ENCODE results near the gene ASB6.
A peak's percentile ranks its signal among the peaks of the same experiment; 100 is the strongest.
"Not testable (repeated sequence)": the region's sequence is repeated elsewhere in the genome, so short reads cannot be mapped to it uniquely, and the experiment has no call there.

Gene ASB6

DNA sequence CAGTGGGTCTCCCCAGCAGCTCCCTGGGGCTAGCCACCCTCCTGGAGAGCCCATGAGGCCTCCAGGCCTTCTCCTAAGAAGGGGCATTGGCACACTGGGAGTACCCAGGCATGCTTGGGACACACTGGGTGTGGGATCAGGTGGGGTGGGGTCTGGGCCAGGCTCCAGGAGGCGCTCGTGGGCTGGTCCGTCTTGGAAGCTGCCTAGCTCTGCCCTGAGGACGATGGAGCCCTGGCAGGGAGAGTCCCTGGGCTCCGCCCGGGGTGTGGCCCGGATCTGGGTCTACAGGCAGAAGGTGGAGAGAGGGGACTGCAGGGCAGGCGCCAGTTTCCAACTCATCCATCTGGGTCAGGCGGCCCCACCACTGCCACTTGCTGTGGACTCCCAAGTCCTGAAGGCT lies 25.9 kb upstream of the ASB6 start:
- H3K4me3 ChIP-seq (ENCODE audit: low read length in 2 of 2) = no peak overlapping the region
- no peak overlapping the region for H3K27ac ChIP-seq (ENCODE audit: low read depth in 2 of 2, low read length in 2 of 2)
- H3K27me3 ChIP-seq (ENCODE audit: control insufficient read depth in 2 of 2, insufficient read depth in 2 of 2, low read length in 2 of 2) = peaks cover 9 to 19% of the 10 kb centered on the region in 2 donors

DNA sequence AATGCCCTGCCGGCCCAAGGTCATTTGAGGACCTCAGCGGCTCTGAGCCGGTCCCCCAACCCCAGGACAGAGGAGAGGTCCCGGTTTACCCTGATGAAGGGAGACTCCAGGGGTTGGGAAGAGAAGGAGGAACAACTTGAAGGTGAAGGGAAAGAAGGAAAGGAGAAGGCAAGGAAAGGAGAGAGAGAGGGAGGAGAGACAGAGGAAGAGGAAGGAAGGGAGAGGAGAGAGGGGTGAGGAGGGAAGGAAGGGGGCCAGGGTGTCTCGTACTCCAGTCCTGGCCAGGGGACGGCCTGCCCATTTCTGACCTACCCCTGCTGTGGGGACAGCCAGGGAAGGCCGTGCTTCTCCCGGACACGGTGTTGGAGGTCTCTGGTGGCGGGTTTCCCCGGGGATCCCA lies 25.4 kb upstream of the ASB6 start:
- Histone ChIP-seq H3K36me3 (ENCODE audit: control insufficient read depth in 2 of 2, insufficient read depth in 2 of 2, low read length in 2 of 2) (no peaks in the 10 kb centered on the region), H3K27ac (ENCODE audit: low read depth in 2 of 2, low read length in 2 of 2) (no peak overlapping the region), H3K4me1 (ENCODE audit: control insufficient read depth in 2 of 2, insufficient read depth in 2 of 2, low read length in 2 of 2) (peaks cover 0 to 2% of the 10 kb centered on the region in 2 donors), H3K9ac (ENCODE audit: low read depth in 1 of 2, low read length in 2 of 2) (no peak overlapping the region), H3K9me3 (ENCODE audit: control insufficient read depth in 2 of 2, low read length in 2 of 2) (no peaks in the 10 kb centered on the region), H3K4me3 (ENCODE audit: low read length in 2 of 2) (no peak overlapping the region), H3K27me3 (ENCODE audit: control insufficient read depth in 2 of 2, insufficient read depth in 2 of 2, low read length in 2 of 2) (peaks cover 9 to 19% of the 10 kb centered on the region in 2 donors)

More for the DNA sequence above, 25.9 kb upstream of the ASB6 start:
- peaks cover 0 to 2% of the 10 kb centered on the region in 2 donors for H3K4me1 ChIP-seq (ENCODE audit: control insufficient read depth in 2 of 2, insufficient read depth in 2 of 2, low read length in 2 of 2)
- H3K9ac ChIP-seq (ENCODE audit: low read depth in 1 of 2, low read length in 2 of 2) = no peak overlapping the region
- H3K36me3 ChIP-seq (ENCODE audit: control insufficient read depth in 2 of 2, insufficient read depth in 2 of 2, low read length in 2 of 2) = no peaks in the 10 kb centered on the region
- H3K9me3 ChIP-seq (ENCODE audit: control insufficient read depth in 2 of 2, low read length in 2 of 2) = no peaks in the 10 kb centered on the region

DNA sequence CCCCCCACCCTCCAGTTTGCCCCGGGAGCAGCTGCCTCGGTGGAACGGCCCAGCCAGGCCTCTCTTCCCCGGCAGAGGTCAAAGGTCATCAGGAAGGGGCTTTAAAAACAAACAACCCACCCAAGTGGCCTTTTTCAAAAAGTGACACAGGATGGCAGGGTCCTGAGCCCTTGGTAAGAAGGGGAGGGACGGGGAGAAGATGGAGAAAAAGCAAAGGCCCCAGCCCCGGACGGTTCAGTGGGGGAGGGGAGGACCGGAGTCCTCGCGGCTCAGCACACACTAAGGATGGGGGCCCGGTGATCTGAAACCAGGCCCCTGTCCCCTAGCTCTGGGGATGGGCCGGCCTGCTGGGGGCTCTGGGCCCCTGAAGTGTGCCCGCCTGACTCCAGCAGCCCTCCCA lies 24.6 kb upstream of the ASB6 start:
- Histone ChIP-seq H3K9me3 (ENCODE audit: control insufficient read depth in 2 of 2, low read length in 2 of 2) (no peaks in the 10 kb centered on the region), H3K4me3 (ENCODE audit: low read length in 2 of 2) (no peak overlapping the region), H3K27me3 (ENCODE audit: control insufficient read depth in 2 of 2, insufficient read depth in 2 of 2, low read length in 2 of 2) (peaks cover 9 to 19% of the 10 kb centered on the region in 2 donors), H3K27ac (ENCODE audit: low read depth in 2 of 2, low read length in 2 of 2) (no peak overlapping the region), H3K36me3 (ENCODE audit: control insufficient read depth in 2 of 2, insufficient read depth in 2 of 2, low read length in 2 of 2) (no peaks in the 10 kb centered on the region), H3K4me1 (ENCODE audit: control insufficient read depth in 2 of 2, insufficient read depth in 2 of 2, low read length in 2 of 2) (peaks cover 0 to 2% of the 10 kb centered on the region in 2 donors), H3K9ac (ENCODE audit: low read depth in 1 of 2, low read length in 2 of 2) (no peak overlapping the region)

DNA sequence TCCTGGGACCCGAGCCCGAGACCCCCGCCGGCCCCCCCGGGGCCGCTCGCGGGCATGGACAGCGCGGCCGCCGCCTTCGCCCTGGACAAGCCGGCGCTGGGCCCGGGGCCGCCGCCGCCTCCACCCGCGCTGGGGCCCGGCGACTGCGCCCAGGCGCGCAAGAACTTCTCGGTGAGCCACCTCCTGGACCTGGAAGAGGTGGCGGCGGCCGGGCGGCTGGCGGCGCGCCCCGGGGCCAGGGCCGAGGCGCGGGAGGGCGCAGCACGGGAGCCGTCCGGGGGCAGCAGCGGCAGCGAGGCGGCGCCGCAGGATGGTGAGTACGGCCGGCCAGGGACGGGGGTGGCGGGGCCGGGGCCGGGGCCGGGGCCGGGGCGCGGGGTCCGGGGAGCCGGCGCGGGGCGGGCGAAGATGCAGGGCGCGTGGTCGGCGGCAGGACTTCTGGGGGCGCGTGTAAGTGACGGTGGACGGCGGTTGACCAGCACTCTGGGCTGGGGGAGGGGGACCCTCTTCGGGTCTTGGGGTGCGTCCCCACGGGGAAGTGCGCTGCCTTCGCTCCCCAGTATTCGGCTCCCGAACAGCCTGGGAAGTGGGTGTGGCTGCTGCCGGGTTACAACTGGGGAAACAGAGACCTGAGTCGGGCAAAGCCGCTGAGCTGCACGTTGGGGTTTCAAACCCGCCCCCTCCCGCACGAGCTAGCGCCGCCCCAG lies 24.0 kb upstream of the ASB6 start:
- H3K27me3 ChIP-seq (ENCODE audit: control insufficient read depth in 2 of 2, insufficient read depth in 2 of 2, low read length in 2 of 2) = peaks cover 9 to 19% of the 10 kb centered on the region in 2 donors
- no peaks in the 10 kb centered on the region for H3K36me3 ChIP-seq (ENCODE audit: control insufficient read depth in 2 of 2, insufficient read depth in 2 of 2, low read length in 2 of 2)
- no peak overlapping the region for H3K4me3 ChIP-seq (ENCODE audit: low read length in 2 of 2)
- H3K9ac ChIP-seq (ENCODE audit: low read depth in 1 of 2, low read length in 2 of 2) = no peak overlapping the region
- H3K9me3 ChIP-seq (ENCODE audit: control insufficient read depth in 2 of 2, low read length in 2 of 2) = no peaks in the 10 kb centered on the region
- H3K27ac ChIP-seq (ENCODE audit: low read depth in 2 of 2, low read length in 2 of 2) = no peak overlapping the region
- H3K4me1 ChIP-seq (ENCODE audit: control insufficient read depth in 2 of 2, insufficient read depth in 2 of 2, low read length in 2 of 2) = peaks cover 0 to 2% of the 10 kb centered on the region in 2 donors

DNA sequence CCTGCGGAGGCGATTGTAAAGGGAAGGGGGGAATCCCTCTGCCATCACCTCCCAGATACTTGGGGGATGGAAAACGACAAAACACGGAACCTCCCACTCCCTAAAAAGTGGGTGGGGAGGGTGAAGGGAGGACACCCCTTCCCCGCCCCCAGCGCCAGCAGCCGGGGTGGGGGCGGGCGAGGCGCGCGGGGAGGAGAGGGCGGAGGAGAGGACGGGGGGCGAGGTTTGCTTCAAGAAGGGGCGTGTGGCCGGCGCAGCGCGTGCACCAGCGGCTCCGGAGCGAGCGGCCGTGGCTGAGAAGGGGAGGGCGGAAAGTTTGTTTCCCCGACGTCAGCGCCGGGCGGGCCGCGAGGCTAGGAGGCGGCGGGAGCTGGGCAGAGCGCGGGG lies 23.4 kb upstream of the ASB6 start, which contains the start of gene PRRX2:
Gene PRRX2 (plus strand): TSS at position 259 of the 387 bp plus-strand sequence. CDS start 221 bp downstream, outside the sequence.
- Histone ChIP-seq H3K4me3 (ENCODE audit: low read length in 2 of 2) (peak within 1 kb of the TSS in 1 of 2 donors; percentile 16), H3K27ac (ENCODE audit: low read depth in 2 of 2, low read length in 2 of 2) (no peak within 1 kb of the TSS), H3K9ac (ENCODE audit: low read depth in 1 of 2, low read length in 2 of 2) (no peak within 1 kb of the TSS), H3K36me3 (ENCODE audit: control insufficient read depth in 2 of 2, insufficient read depth in 2 of 2, low read length in 2 of 2) (no peaks in the 10 kb centered on the region), H3K4me1 (ENCODE audit: control insufficient read depth in 2 of 2, insufficient read depth in 2 of 2, low read length in 2 of 2) (peaks cover 0 to 2% of the 10 kb centered on the region in 2 donors), H3K27me3 (ENCODE audit: control insufficient read depth in 2 of 2, insufficient read depth in 2 of 2, low read length in 2 of 2) (peaks cover 9 to 19% of the 10 kb centered on the region in 2 donors), H3K9me3 (ENCODE audit: control insufficient read depth in 2 of 2, low read length in 2 of 2) (no peaks in the 10 kb centered on the region)

GRCh38 chr9:129664746-129665388 lies 22.9 kb upstream of the ASB6 start:
- H3K4me1 ChIP-seq (ENCODE audit: control insufficient read depth in 2 of 2, insufficient read depth in 2 of 2, low read length in 2 of 2) = peaks cover 0 to 2% of the 10 kb centered on the region in 2 donors
- no peaks in the 10 kb centered on the region for H3K36me3 ChIP-seq (ENCODE audit: control insufficient read depth in 2 of 2, insufficient read depth in 2 of 2, low read length in 2 of 2)
- peaks cover 9 to 17% of the 10 kb centered on the region in 2 donors for H3K27me3 ChIP-seq (ENCODE audit: control insufficient read depth in 2 of 2, insufficient read depth in 2 of 2, low read length in 2 of 2)
- no peak overlapping the region for H3K9ac ChIP-seq (ENCODE audit: low read depth in 1 of 2, low read length in 2 of 2)
- H3K27ac ChIP-seq (ENCODE audit: low read depth in 2 of 2, low read length in 2 of 2) = no peak overlapping the region
- no peaks in the 10 kb centered on the region for H3K9me3 ChIP-seq (ENCODE audit: control insufficient read depth in 2 of 2, low read length in 2 of 2)
- H3K4me3 ChIP-seq (ENCODE audit: low read length in 2 of 2) = peak overlapping the region in 1 of 2 donors; percentile 16

DNA sequence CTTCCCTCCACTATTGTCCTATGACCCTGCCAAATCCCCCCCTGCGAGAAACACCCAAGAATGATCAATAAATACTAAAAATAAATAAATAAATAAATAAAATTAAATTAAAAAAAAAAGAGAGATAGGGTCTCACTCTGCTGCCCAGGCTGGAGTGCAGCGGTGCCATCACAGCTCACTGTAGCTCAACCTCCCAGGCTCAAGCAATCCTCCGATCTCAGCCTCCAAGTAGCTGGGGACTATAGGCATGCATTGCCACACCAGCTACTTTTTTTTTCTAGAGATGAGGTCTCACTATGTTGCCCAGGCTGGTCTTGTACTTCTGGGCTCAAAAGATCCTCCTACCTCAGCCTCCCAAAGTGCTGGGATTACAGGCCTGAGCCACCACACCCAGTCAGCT lies 20.3 kb upstream of the ASB6 start:
- H3K9me3 ChIP-seq (ENCODE audit: control insufficient read depth in 2 of 2, low read length in 2 of 2); H3K4me3 ChIP-seq (ENCODE audit: low read length in 2 of 2); H3K27ac ChIP-seq (ENCODE audit: low read depth in 2 of 2, low read length in 2 of 2); H3K27me3 ChIP-seq (ENCODE audit: control insufficient read depth in 2 of 2, insufficient read depth in 2 of 2, low read length in 2 of 2); H3K9ac ChIP-seq (ENCODE audit: low read depth in 1 of 2, low read length in 2 of 2); H3K4me1 ChIP-seq (ENCODE audit: control insufficient read depth in 2 of 2, insufficient read depth in 2 of 2, low read length in 2 of 2); H3K36me3 ChIP-seq (ENCODE audit: control insufficient read depth in 2 of 2, insufficient read depth in 2 of 2, low read length in 2 of 2): not testable (repeated sequence)

GRCh38 chr9:129661029-129661428 lies 19.1 kb upstream of the ASB6 start:
- Histone ChIP-seq H3K36me3 (ENCODE audit: control insufficient read depth in 2 of 2, insufficient read depth in 2 of 2, low read length in 2 of 2) (no peaks in the 10 kb centered on the region), H3K27ac (ENCODE audit: low read depth in 2 of 2, low read length in 2 of 2) (no peak overlapping the region), H3K4me1 (ENCODE audit: control insufficient read depth in 2 of 2, insufficient read depth in 2 of 2, low read length in 2 of 2) (peaks cover 0 to 2% of the 10 kb centered on the region in 2 donors), H3K9ac (ENCODE audit: low read depth in 1 of 2, low read length in 2 of 2) (no peak overlapping the region), H3K9me3 (ENCODE audit: control insufficient read depth in 2 of 2, low read length in 2 of 2) (no peaks in the 10 kb centered on the region), H3K27me3 (ENCODE audit: control insufficient read depth in 2 of 2, insufficient read depth in 2 of 2, low read length in 2 of 2) (peaks cover 3 to 5% of the 10 kb centered on the region in 2 donors), H3K4me3 (ENCODE audit: low read length in 2 of 2) (no peak overlapping the region)

DNA sequence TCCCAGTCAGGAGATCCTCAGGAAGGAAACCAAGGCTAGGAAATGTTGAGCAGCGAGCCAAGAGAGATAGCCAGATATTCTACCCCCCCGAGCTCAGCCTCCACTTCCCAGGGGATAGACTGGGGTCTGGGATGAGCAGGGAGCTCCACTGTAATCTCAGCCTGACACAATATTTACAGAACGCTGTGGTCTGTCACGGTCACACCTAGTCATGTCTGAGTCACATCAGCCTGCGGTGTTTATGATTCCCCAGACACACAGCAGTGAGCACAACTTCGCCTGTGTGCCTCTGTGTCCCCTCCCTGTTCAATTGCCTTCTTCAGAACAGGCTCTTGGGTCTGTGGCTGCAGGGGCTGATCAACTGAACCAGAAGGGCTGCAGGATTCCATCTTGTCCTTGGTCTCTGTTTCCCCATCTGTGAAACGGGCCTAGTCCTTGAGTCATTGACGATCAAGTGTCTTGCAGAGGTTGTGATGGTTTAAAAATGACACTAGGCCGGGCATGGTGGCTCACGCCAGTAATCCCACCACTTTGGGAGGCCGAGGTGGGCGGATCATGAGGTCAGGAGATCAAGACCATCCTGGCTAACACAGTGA lies 14.9 kb upstream of the ASB6 start:
- no peaks in the 10 kb centered on the region for H3K27me3 ChIP-seq (ENCODE audit: control insufficient read depth in 2 of 2, insufficient read depth in 2 of 2, low read length in 2 of 2)
- H3K4me1 ChIP-seq (ENCODE audit: control insufficient read depth in 2 of 2, insufficient read depth in 2 of 2, low read length in 2 of 2) = no peaks in the 10 kb centered on the region

DNA sequence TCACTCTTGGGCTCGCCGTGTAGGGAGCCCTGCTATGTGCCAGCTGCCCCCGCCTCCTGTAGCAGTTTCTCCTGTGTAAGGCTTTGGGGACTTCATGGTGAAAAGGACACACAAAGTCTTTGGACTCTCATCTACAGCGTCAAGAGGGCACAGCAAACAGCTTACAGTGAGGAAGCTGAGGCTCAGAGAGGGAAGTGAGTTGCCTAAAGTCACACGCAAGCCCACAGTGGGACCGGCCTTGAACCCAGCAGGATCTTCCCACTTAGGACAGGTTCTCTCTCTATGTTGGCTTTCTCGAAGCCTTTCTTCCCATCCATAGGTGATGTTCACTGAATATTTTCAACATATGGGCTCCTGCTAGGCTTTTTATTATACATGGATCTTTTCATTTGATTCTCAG lies 13.7 kb upstream of the ASB6 start:
- Histone ChIP-seq H3K36me3 (ENCODE audit: control insufficient read depth in 2 of 2, insufficient read depth in 2 of 2, low read length in 2 of 2) (no peaks in the 10 kb centered on the region), H3K27me3 (ENCODE audit: control insufficient read depth in 2 of 2, insufficient read depth in 2 of 2, low read length in 2 of 2) (no peaks in the 10 kb centered on the region), H3K9me3 (ENCODE audit: control insufficient read depth in 2 of 2, low read length in 2 of 2) (no peaks in the 10 kb centered on the region), H3K9ac (ENCODE audit: low read depth in 1 of 2, low read length in 2 of 2) (no peak overlapping the region), H3K27ac (ENCODE audit: low read depth in 2 of 2, low read length in 2 of 2) (no peak overlapping the region), H3K4me1 (ENCODE audit: control insufficient read depth in 2 of 2, insufficient read depth in 2 of 2, low read length in 2 of 2) (no peaks in the 10 kb centered on the region), H3K4me3 (ENCODE audit: low read length in 2 of 2) (no peak overlapping the region)

More for the DNA sequence above, 14.9 kb upstream of the ASB6 start:
- H3K9ac ChIP-seq (ENCODE audit: low read depth in 1 of 2, low read length in 2 of 2) = no peak overlapping the region
- no peak overlapping the region for H3K4me3 ChIP-seq (ENCODE audit: low read length in 2 of 2)
- no peaks in the 10 kb centered on the region for H3K36me3 ChIP-seq (ENCODE audit: control insufficient read depth in 2 of 2, insufficient read depth in 2 of 2, low read length in 2 of 2)
- H3K27ac ChIP-seq (ENCODE audit: low read depth in 2 of 2, low read length in 2 of 2) = no peak overlapping the region
- H3K9me3 ChIP-seq (ENCODE audit: control insufficient read depth in 2 of 2, low read length in 2 of 2) = no peaks in the 10 kb centered on the region
